Astrocyte (in vitro differentiated cells and primary cell): ENCODE measurements around the gene ATP5F1C. TPM values are rescaled to one million over a fixed set of nuclear protein-coding genes. Genes with fewer than 3 reads are reported as not detected.
A peak's percentile ranks its signal among the peaks of the same experiment; 100 is the strongest.

ENCODE experiments used
- DNase-seq: peaks from one replicate; pipeline ENCODE4 v3.0.0-alpha.2; 2010; ENCODE audit warnings: low read depth
- FAIRE-seq: peaks from 2 replicates; lab custom pipeline; 2011; peaks lifted over from hg19 to GRCh38; lab: Jason Lieb, UNC
- H2AFZ ChIP-seq: 2 replicates; pipeline ENCODE4 v1.6.0; 2012; ENCODE audit warnings: low read depth, low read length, inconsistent platforms
- H3K27ac ChIP-seq: 2 replicates; pipeline ENCODE4 v1.5.1; 2011; ENCODE audit warnings: low read depth, low read length, inconsistent platforms
- H3K27me3 ChIP-seq: 2 replicates; pipeline ENCODE4 v1.6.0; 2011; ENCODE audit warnings: low read length, inconsistent platforms; ENCODE audit not compliant: insufficient read depth
- H3K36me3 ChIP-seq: 2 replicates; pipeline ENCODE4 v1.5.1; 2011; ENCODE audit warnings: low read length, inconsistent platforms; ENCODE audit not compliant: insufficient read depth
- H3K4me1 ChIP-seq: 2 replicates; pipeline ENCODE4 v1.5.1; 2011; ENCODE audit warnings: low read length, inconsistent platforms; ENCODE audit not compliant: insufficient read depth
- H3K4me2 ChIP-seq: 2 replicates; pipeline ENCODE4 v1.6.0; 2012; ENCODE audit warnings: low read length, inconsistent platforms
- H3K4me3 ChIP-seq: 2 replicates; pipeline ENCODE4 v1.5.1; 2011; ENCODE audit warnings: low read depth, mild to moderate bottlenecking, low read length, inconsistent platforms; ENCODE audit not compliant: insufficient read depth
- H3K79me2 ChIP-seq: 2 replicates; pipeline ENCODE4 v1.6.0; 2012; ENCODE audit warnings: mild to moderate bottlenecking, low read length, inconsistent platforms; ENCODE audit not compliant: insufficient read depth
- H3K9ac ChIP-seq: 2 replicates; pipeline ENCODE4 v1.6.0; 2012; ENCODE audit warnings: mild to moderate bottlenecking, low read length, inconsistent platforms
- H3K9me3 ChIP-seq: 2 replicates; pipeline ENCODE4 v1.5.1; 2012; ENCODE audit warnings: low read depth, mild to moderate bottlenecking, low read length, inconsistent platforms; ENCODE audit not compliant: insufficient read depth
- H4K20me1 ChIP-seq: 2 replicates; pipeline ENCODE4 v1.6.0; 2012; ENCODE audit warnings: low read length, inconsistent platforms; ENCODE audit not compliant: insufficient read depth
- H3K27ac Mint-ChIP-seq: one replicate; pipeline ENCODE4 v1.8.0; 2021; ENCODE audit warnings: mild to moderate bottlenecking, mixed read lengths; ENCODE audit not compliant: unreplicated experiment
- H3K27me3 Mint-ChIP-seq: one replicate; pipeline ENCODE4 v1.8.0; 2021; ENCODE audit warnings: low read depth, mixed read lengths; ENCODE audit not compliant: unreplicated experiment
- H3K36me3 Mint-ChIP-seq: one replicate; pipeline ENCODE4 v1.8.0; 2021; ENCODE audit warnings: low read depth, mixed read lengths; ENCODE audit not compliant: unreplicated experiment
- H3K4me1 Mint-ChIP-seq: one replicate; pipeline ENCODE4 v1.8.0; 2021; ENCODE audit warnings: low read depth, mixed read lengths; ENCODE audit not compliant: unreplicated experiment
- H3K4me3 Mint-ChIP-seq: one replicate; pipeline ENCODE4 v1.8.0; 2021; ENCODE audit warnings: mild to moderate bottlenecking, moderate library complexity, mixed read lengths; ENCODE audit not compliant: unreplicated experiment
- H3K9me3 Mint-ChIP-seq: one replicate; pipeline ENCODE4 v1.8.0; 2021; ENCODE audit warnings: mild to moderate bottlenecking, mixed read lengths; ENCODE audit not compliant: unreplicated experiment
- EZH2 ChIP-seq: IDR thresholded peaks from 2 replicates; pipeline ENCODE4 v1.6.1; 2012; ENCODE audit warnings: mild to moderate bottlenecking, low read length, inconsistent platforms; ENCODE audit not compliant: insufficient read depth
- total RNA-seq: library from RNA; stranded (reverse); gene quantifications from 2 replicates; pipeline ENCODE4 v1.2.1, GENCODE V29; 2021
- TF ChIP-seq, protein P1 (sequence below): IDR thresholded peaks from 2 replicates; pipeline ENCODE4 v1.5.1; 2011; ENCODE audit warnings: low read depth, mild to moderate bottlenecking, inconsistent platforms, low read length, moderate library complexity; ENCODE audit not compliant: insufficient read depth

ATP5F1C gene
- total RNA-seq, 1 donor from 2014 or later: 267 TPM

DNA sequence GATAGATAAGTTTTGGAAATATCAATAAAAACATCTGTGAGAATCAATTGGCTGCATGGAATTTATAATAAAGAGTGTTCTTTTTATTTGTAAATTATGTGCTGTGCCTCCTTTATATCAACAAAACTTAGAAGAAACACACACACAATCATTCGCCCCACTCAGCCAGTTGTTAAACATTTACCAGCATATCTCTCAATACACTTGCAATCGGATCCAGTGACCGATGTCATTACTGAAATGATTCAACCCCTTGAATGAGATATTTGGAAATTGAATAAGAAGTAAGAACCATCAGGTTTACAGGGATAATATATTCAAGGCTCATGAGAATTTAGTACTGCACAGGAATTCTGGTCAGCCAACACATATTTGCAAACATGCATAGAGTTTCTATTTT is 65.9 kb downstream of the ATP5F1C start:
- Histone ChIP-seq H3K36me3 (no peaks in the 10 kb centered on the region), H3K27me3 (no peaks in the 10 kb centered on the region), H3K27ac (no peak overlapping the region), H4K20me1 (no peaks in the 10 kb centered on the region), H3K4me2 (no peak overlapping the region), H3K79me2 (peaks cover 8% of the 10 kb centered on the region), H3K4me3 (no peak overlapping the region), H2AFZ (no peak overlapping the region), H3K9me3 (no peaks in the 10 kb centered on the region), H3K9ac (no peak overlapping the region), H3K4me1 (no peaks in the 10 kb centered on the region)
- no peak overlapping the region for H3K4me3 Mint-ChIP-seq
- H3K4me1 Mint-ChIP-seq: peaks cover 30% of the 10 kb centered on the region
- no peaks in the 10 kb centered on the region for H3K9me3 Mint-ChIP-seq
- H3K36me3 Mint-ChIP-seq: no peaks in the 10 kb centered on the region
- DNase-seq: no peak
- TF ChIP-seq, protein P1, sequence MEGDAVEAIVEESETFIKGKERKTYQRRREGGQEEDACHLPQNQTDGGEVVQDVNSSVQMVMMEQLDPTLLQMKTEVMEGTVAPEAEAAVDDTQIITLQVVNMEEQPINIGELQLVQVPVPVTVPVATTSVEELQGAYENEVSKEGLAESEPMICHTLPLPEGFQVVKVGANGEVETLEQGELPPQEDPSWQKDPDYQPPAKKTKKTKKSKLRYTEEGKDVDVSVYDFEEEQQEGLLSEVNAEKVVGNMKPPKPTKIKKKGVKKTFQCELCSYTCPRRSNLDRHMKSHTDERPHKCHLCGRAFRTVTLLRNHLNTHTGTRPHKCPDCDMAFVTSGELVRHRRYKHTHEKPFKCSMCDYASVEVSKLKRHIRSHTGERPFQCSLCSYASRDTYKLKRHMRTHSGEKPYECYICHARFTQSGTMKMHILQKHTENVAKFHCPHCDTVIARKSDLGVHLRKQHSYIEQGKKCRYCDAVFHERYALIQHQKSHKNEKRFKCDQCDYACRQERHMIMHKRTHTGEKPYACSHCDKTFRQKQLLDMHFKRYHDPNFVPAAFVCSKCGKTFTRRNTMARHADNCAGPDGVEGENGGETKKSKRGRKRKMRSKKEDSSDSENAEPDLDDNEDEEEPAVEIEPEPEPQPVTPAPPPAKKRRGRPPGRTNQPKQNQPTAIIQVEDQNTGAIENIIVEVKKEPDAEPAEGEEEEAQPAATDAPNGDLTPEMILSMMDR: no peak
- TF ChIP-seq EZH2: no peak
- FAIRE-seq: no peak
- H3K27ac Mint-ChIP-seq: no peak overlapping the region
- H3K27me3 Mint-ChIP-seq: no peaks in the 10 kb centered on the region

DNA sequence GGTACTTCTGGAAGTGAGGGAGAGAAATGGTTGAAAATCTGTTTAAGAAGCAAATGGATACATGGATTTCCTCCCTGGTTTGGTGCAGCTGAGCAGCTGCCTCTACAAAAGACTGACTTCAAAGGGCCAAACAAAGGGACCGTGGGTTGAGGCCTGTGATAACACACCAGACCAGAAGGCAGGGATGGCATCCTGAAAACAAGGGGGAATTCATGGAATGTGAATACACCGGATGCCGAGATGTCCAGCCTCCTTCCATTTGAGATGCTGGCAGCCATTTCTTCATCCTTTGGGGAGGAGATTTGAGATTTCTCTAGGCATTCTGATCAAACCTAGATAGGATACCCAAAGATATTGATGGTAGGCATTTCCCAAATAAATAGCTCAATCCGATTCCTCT is 67.2 kb downstream of the ATP5F1C start:
- Mint-ChIP-seq H3K27ac (peak overlapping the region; percentile 59), H3K9me3 (peaks cover 5% of the 10 kb centered on the region), H3K4me3 (no peak overlapping the region), H3K27me3 (no peaks in the 10 kb centered on the region), H3K36me3 (peaks cover 3% of the 10 kb centered on the region), H3K4me1 (peaks cover 30% of the 10 kb centered on the region)
- no peak overlapping the region for H3K4me3 ChIP-seq
- H3K4me2 ChIP-seq: no peak overlapping the region
- H4K20me1 ChIP-seq: no peaks in the 10 kb centered on the region
- no peaks in the 10 kb centered on the region for H3K27me3 ChIP-seq
- no peaks in the 10 kb centered on the region for H3K4me1 ChIP-seq
- TF ChIP-seq, protein P1: no peak
- TF ChIP-seq EZH2: no peak
- no peaks in the 10 kb centered on the region for H3K9me3 ChIP-seq
- H3K9ac ChIP-seq: no peak overlapping the region
- H3K27ac ChIP-seq: no peak overlapping the region
- DNase-seq (no peak), FAIRE-seq (no peak)
- H2AFZ ChIP-seq: no peak overlapping the region
- peaks cover 5% of the 10 kb centered on the region for H3K79me2 ChIP-seq
- no peaks in the 10 kb centered on the region for H3K36me3 ChIP-seq

DNA sequence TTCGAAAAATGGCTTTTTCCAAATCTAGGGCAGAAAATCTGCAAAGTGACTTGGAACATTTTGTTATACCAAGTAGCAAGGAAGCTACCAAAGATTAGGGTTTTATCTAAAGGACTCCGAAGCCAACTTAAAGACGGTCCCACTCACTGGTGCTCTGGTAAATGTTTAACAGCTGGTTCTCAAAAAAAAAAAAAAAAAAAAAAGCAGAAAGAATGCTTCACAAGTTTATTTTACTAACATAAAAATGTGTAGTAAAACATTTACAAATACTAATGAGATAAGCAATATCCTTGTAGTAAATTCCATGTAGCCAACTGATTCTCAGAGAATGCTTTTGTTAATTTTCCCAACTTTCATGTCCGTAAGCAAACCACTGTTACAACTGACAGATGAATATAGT is 68.7 kb downstream of the ATP5F1C start:
- H3K27ac ChIP-seq: no peak overlapping the region
- TF ChIP-seq EZH2: no peak
- TF ChIP-seq, protein P1: no peak
- H3K27ac Mint-ChIP-seq: no peak overlapping the region
- no peaks in the 10 kb centered on the region for H3K9me3 ChIP-seq
- no peaks in the 10 kb centered on the region for H3K27me3 ChIP-seq
- peaks cover 5% of the 10 kb centered on the region for H3K79me2 ChIP-seq
- H3K4me2 ChIP-seq: no peak overlapping the region
- H3K9me3 Mint-ChIP-seq: peaks cover 7% of the 10 kb centered on the region
- no peak for FAIRE-seq
- no peak overlapping the region for H2AFZ ChIP-seq
- no peak overlapping the region for H3K4me3 ChIP-seq
- H3K36me3 Mint-ChIP-seq: peaks cover 4% of the 10 kb centered on the region
- no peak overlapping the region for H3K4me3 Mint-ChIP-seq
- H3K4me1 ChIP-seq: no peaks in the 10 kb centered on the region
- no peaks in the 10 kb centered on the region for H3K27me3 Mint-ChIP-seq
- no peaks in the 10 kb centered on the region for H4K20me1 ChIP-seq
- no peaks in the 10 kb centered on the region for H3K36me3 ChIP-seq
- H3K9ac ChIP-seq: no peak overlapping the region
- no peak for DNase-seq
- peaks cover 30% of the 10 kb centered on the region for H3K4me1 Mint-ChIP-seq
